Loucy (cell line): ENCODE measurements around the gene SLC26A9.

Experiments used
- EZH2phosphoT487 ChIP-seq: fragments of 200-600 bp; IDR thresholded peaks from 2 replicates; pipeline ENCODE4 v1.6.1; 2018; ENCODE audit warnings: antibody characterized with exemption, mild to moderate bottlenecking, moderate library complexity, borderline replicate concordance
- TF ChIP-seq, protein P1 (sequence below): fragments of 200-600 bp; sonication (generic); conservative IDR thresholded peaks from 2 replicates; pipeline ENCODE4 v1.5.1; 2014; ENCODE audit warnings: mild to moderate bottlenecking, antibody characterized with exemption, low read length

DNA sequence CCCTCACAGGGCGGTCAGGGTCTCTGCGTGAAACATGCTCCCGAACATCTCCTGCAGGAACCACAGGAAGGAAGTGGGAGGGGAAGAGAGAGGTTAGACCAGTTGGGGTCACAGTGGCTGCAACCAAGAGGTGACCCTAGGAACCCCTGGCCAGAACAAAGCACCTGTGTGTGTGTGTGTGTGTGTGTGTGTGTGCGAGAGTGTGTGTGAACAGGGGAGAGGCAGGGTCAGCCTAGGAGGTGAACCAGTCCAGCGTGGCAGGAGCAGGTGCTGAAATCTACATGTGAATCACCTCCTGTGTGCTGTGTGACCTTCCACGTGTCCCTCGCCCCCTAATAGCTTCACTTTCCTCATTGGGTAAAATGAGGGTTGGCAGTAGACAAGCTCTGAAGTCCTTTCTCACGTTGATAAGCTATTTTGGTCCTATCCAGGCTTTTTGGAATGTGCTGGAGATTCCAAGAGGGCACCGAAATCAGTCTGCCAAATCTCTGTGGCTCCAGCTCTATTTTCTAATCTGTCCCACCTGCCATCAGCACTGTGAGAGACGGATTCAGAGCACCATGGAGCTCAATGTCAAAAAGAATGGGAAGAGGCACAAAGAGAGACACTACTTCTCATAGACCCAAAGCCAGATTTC lies 27.8 kb downstream of the SLC26A9 start:
- TF ChIP-seq, protein P1, sequence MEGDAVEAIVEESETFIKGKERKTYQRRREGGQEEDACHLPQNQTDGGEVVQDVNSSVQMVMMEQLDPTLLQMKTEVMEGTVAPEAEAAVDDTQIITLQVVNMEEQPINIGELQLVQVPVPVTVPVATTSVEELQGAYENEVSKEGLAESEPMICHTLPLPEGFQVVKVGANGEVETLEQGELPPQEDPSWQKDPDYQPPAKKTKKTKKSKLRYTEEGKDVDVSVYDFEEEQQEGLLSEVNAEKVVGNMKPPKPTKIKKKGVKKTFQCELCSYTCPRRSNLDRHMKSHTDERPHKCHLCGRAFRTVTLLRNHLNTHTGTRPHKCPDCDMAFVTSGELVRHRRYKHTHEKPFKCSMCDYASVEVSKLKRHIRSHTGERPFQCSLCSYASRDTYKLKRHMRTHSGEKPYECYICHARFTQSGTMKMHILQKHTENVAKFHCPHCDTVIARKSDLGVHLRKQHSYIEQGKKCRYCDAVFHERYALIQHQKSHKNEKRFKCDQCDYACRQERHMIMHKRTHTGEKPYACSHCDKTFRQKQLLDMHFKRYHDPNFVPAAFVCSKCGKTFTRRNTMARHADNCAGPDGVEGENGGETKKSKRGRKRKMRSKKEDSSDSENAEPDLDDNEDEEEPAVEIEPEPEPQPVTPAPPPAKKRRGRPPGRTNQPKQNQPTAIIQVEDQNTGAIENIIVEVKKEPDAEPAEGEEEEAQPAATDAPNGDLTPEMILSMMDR: no peak
- TF ChIP-seq EZH2phosphoT487: no peak
